Measurements from ENCODE around the gene ZNF621. TPM values are rescaled to one million over a fixed set of nuclear protein-coding genes. Genes with fewer than 3 reads are reported as not detected.

The ZNF621 gene
- total and polyA plus RNA-seq, 4 donors = 3.3 to 11.5 (median 7.0) TPM

GRCh38 chr3:40584625-40585189 lies 59.9 kb downstream of the ZNF621 start:
- no peak overlapping the region for H3K9ac ChIP-seq (ENCODE audit: low read depth in 1 of 2, low read length in 2 of 2)
- peak overlapping the region in 1 of 2 donors; percentile 61 for H3K27ac ChIP-seq (ENCODE audit: low read depth in 1 of 2, low read length in 2 of 2)
- H3K9me3 ChIP-seq (ENCODE audit: control insufficient read depth in 4 of 4, low read length in 3 of 4) = no peaks in the 10 kb centered on the region
- H3K27me3 ChIP-seq (ENCODE audit: control insufficient read depth in 4 of 4, insufficient read depth in 4 of 4, low read length in 3 of 4) = no peaks in the 10 kb centered on the region
- 18% methylated on average over 15 of the region's 15 CpGs for WGBS
- peaks cover 4 to 24% (median 18%) of the 10 kb centered on the region in 4 donors for H3K4me1 ChIP-seq (ENCODE audit: control insufficient read depth in 4 of 4, insufficient read depth in 4 of 4, low read length in 3 of 4)
- DNase-seq (ENCODE audit: low spot score) = peak; percentile 85
- H3K4me3 ChIP-seq (ENCODE audit: low read depth in 1 of 3, low read length in 3 of 3) = no peak overlapping the region
- H3K36me3 ChIP-seq (ENCODE audit: control insufficient read depth in 4 of 4, insufficient read depth in 3 of 4, low read depth in 1 of 4, low read length in 3 of 4) = no peaks in the 10 kb centered on the region
- TF ChIP-seq HNF4A (conservative IDR thresholded peaks at IDR 0.05) (peak; percentile 22 to 49), GABPA (IDR thresholded peaks at IDR 0.05 in 1 of 2, conservative IDR thresholded peaks at IDR 0.05 in 1 of 2) (no peak), FOXA1 (IDR thresholded peaks at IDR 0.05) (no peak), EGR1 (IDR thresholded peaks at IDR 0.05; ENCODE audit: low read depth in 2 of 2) (no peak), RXRA (IDR thresholded peaks at IDR 0.05) (peak; percentile 40 to 41), SP1 (IDR thresholded peaks at IDR 0.05) (peak; percentile 35), RAD21 (IDR thresholded peaks at IDR 0.05) (peak; percentile 97 to 98), TAF1 (conservative IDR thresholded peaks at IDR 0.05) (no peak)
- TF ChIP-seq, protein P1, sequence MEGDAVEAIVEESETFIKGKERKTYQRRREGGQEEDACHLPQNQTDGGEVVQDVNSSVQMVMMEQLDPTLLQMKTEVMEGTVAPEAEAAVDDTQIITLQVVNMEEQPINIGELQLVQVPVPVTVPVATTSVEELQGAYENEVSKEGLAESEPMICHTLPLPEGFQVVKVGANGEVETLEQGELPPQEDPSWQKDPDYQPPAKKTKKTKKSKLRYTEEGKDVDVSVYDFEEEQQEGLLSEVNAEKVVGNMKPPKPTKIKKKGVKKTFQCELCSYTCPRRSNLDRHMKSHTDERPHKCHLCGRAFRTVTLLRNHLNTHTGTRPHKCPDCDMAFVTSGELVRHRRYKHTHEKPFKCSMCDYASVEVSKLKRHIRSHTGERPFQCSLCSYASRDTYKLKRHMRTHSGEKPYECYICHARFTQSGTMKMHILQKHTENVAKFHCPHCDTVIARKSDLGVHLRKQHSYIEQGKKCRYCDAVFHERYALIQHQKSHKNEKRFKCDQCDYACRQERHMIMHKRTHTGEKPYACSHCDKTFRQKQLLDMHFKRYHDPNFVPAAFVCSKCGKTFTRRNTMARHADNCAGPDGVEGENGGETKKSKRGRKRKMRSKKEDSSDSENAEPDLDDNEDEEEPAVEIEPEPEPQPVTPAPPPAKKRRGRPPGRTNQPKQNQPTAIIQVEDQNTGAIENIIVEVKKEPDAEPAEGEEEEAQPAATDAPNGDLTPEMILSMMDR (IDR thresholded peaks at IDR 0.05; ENCODE audit: low read depth, low read length, missing input control) = peak; percentile 95

- no peak overlapping the region for H3K9ac ChIP-seq (ENCODE audit: low read depth in 1 of 2, low read length in 2 of 2)
- no peak overlapping the region for H3K4me3 ChIP-seq (ENCODE audit: low read depth in 1 of 3, low read length in 3 of 3)
- no peaks in the 10 kb centered on the region for H3K27me3 ChIP-seq (ENCODE audit: control insufficient read depth in 4 of 4, insufficient read depth in 4 of 4, low read length in 3 of 4)
- no peaks in the 10 kb centered on the region for H3K36me3 ChIP-seq (ENCODE audit: control insufficient read depth in 4 of 4, insufficient read depth in 3 of 4, low read depth in 1 of 4, low read length in 3 of 4)
- DNase-seq (ENCODE audit: low spot score) = no peak
- H3K9me3 ChIP-seq (ENCODE audit: control insufficient read depth in 4 of 4, low read length in 3 of 4) = no peaks in the 10 kb centered on the region
- H3K27ac ChIP-seq (ENCODE audit: low read depth in 1 of 2, low read length in 2 of 2) = no peak overlapping the region
- WGBS = 89% methylated on average over 6 of the region's 6 CpGs
- no peak for TF ChIP-seq FOXA2 (IDR thresholded peaks at IDR 0.05)
- no peak for TF ChIP-seq ATF3 (IDR thresholded peaks at IDR 0.05)
- no peak for TF ChIP-seq RAD21 (IDR thresholded peaks at IDR 0.05)
- no peak for TF ChIP-seq EGR1 (IDR thresholded peaks at IDR 0.05; ENCODE audit: low read depth in 2 of 2)
- no peak for TF ChIP-seq FOXA1 (IDR thresholded peaks at IDR 0.05)
- no peak for TF ChIP-seq ZBTB33 (IDR thresholded peaks at IDR 0.05)
- no peak for TF ChIP-seq YY1 (IDR thresholded peaks at IDR 0.05)
- TF ChIP-seq SP1 (IDR thresholded peaks at IDR 0.05) = no peak
- TF ChIP-seq HNF4G (IDR thresholded peaks at IDR 0.05) = no peak
- TF ChIP-seq, protein P2, sequence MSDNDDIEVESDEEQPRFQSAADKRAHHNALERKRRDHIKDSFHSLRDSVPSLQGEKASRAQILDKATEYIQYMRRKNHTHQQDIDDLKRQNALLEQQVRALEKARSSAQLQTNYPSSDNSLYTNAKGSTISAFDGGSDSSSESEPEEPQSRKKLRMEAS (IDR thresholded peaks at IDR 0.05) = no peak
- H3K4me1 ChIP-seq (ENCODE audit: control insufficient read depth in 4 of 4, insufficient read depth in 4 of 4, low read length in 3 of 4) = peaks cover 4 to 24% (median 18%) of the 10 kb centered on the region in 4 donors
These were observed 60.7 kb downstream of the ZNF621 start for GRCh38 chr3:40585381-40586016.
